AG04450 (cell line): ENCODE results near the gene SLC29A1. TPM values are rescaled to one million over a fixed set of nuclear protein-coding genes. Genes with fewer than 3 reads are reported as not detected.
"Not testable (repeated sequence)": the region's sequence is repeated elsewhere in the genome, so short reads cannot be mapped to it uniquely, and the experiment has no call there.

ENCODE experiments used
- CTCF ChIA-PET: fragments of 300-600, 350-600 bp; formaldehyde crosslinking; extraction: SDS; loops from one replicate; lab custom pipeline; 2022; ENCODE audit warnings: antibody characterized with exemption, inconsistent platforms; lab: Charles Lee
- POLR2A ChIA-PET: fragments of 350-600 bp; formaldehyde crosslinking; extraction: SDS; loops from one replicate; lab custom pipeline; 2021; ENCODE audit warnings: antibody characterized with exemption, inconsistent platforms; lab: Yijun Ruan, JAX
- DNase-seq: peaks from one replicate; pipeline ENCODE4 v3.0.0-alpha.2; 2011; ENCODE audit warnings: low read depth, low spot score
- H3K27ac ChIP-seq: one replicate; pipeline ENCODE4 v1.5.1; 2012; ENCODE audit warnings: low read depth, low read length, control low read depth
- H3K27me3 ChIP-seq: one replicate; pipeline ENCODE4 v1.6.0; 2012; ENCODE audit warnings: low read length; ENCODE audit not compliant: control insufficient read depth, insufficient read depth
- H3K4me3 ChIP-seq: 2 replicates; pipeline ENCODE4 v1.5.1; 2011; ENCODE audit warnings: mild to moderate bottlenecking, low read depth, low read length, control low read depth
- H3K9me3 ChIP-seq: 2 replicates; pipeline ENCODE4 v1.5.1; 2012; ENCODE audit warnings: low read length; ENCODE audit not compliant: control insufficient read depth, insufficient read depth
- CTCF ChIP-seq: IDR thresholded peaks from 2 replicates; pipeline ENCODE4 v1.5.1; 2011; ENCODE audit warnings: low read depth, low read length, control low read depth, inconsistent platforms
- polyA plus RNA-seq: library from polyadenylated mRNA; depleted of rRNA; stranded (reverse); fragments of >200 nt; gene quantifications from 2 replicates; pipeline ENCODE4 v1.2.3, GENCODE V29; 2011

The SLC29A1 gene
- polyA plus RNA-seq, 1 experiment: 13.2 TPM

GRCh38 chr6:44228031-44228430, 4.6 kb downstream of the SLC29A1 start:
- DNase-seq: no peak
- Histone ChIP-seq H3K4me3 (no peak overlapping the region), H3K27ac (no peak overlapping the region), H3K9me3 (no peaks in the 10 kb centered on the region), H3K27me3 (no peaks in the 10 kb centered on the region)
- POLR2A ChIA-PET: interaction anchor here (0.9 kb wide), 1 partner anchor 19 kb away, joined by 3 read pairs; the partner anchor contains the start of gene HSP90AB1
- CTCF ChIA-PET: interaction anchor here (0.8 kb wide), 1 partner anchor 55 kb away, joined by 4 read pairs; no protein-coding TSS in a partner anchor
- no peak for TF ChIP-seq CTCF

- H3K9me3 ChIP-seq: no peaks in the 10 kb centered on the region
- no peak overlapping the region for H3K27ac ChIP-seq
- H3K27me3 ChIP-seq: no peaks in the 10 kb centered on the region
- DNase-seq: no peak
- TF ChIP-seq CTCF: no peak
- ChIA-PET CTCF (no interaction called here), POLR2A (no interaction called here)
- H3K4me3 ChIP-seq: no peak overlapping the region
Measured at GRCh38 chr6:44228433-44228832, 5.0 kb downstream of the SLC29A1 start.

GRCh38 chr6:44228836-44229235, 5.4 kb downstream of the SLC29A1 start:
- no peak for DNase-seq
- H3K27ac ChIP-seq: no peak overlapping the region
- CTCF ChIA-PET: no interaction called here
- no peaks in the 10 kb centered on the region for H3K27me3 ChIP-seq
- H3K4me3 ChIP-seq: no peak overlapping the region
- H3K9me3 ChIP-seq: no peaks in the 10 kb centered on the region
- no peak for TF ChIP-seq CTCF
- POLR2A ChIA-PET: no interaction called here

- Histone ChIP-seq H3K4me3 (no peak overlapping the region), H3K27me3 (no peaks in the 10 kb centered on the region), H3K9me3 (no peaks in the 10 kb centered on the region), H3K27ac (no peak overlapping the region)
- POLR2A ChIA-PET: interaction anchor here (0.7 to 1.3 kb wide), 2 partner anchors 9 to 17 kb away, joined by 4 to 5 read pairs; partner anchors contain the start of gene HSP90AB1
- no peak for DNase-seq
- CTCF ChIA-PET: interaction anchor here (0.6 to 1.1 kb wide), 2 partner anchors 16 to 799 kb away, joined by 4 to 7 read pairs; no protein-coding TSS in a partner anchor
- TF ChIP-seq CTCF: no peak
Measured at GRCh38 chr6:44229376-44230033, 6.1 kb downstream of the SLC29A1 start.

GRCh38 chr6:44230034-44230675, 6.8 kb downstream of the SLC29A1 start:
- H3K27me3 ChIP-seq: no peaks in the 10 kb centered on the region
- no peak for DNase-seq
- no peak for TF ChIP-seq CTCF
- no peaks in the 10 kb centered on the region for H3K9me3 ChIP-seq
- ChIA-PET CTCF (interaction anchor here (0.6 to 1.1 kb wide), 2 partner anchors 17 to 799 kb away, joined by 4 to 7 read pairs; no protein-coding TSS in a partner anchor), POLR2A (interaction anchor here (0.7 to 1.3 kb wide), 2 partner anchors 10 to 16 kb away, joined by 4 to 5 read pairs; partner anchors contain the start of gene HSP90AB1)
- no peak overlapping the region for H3K27ac ChIP-seq
- no peak overlapping the region for H3K4me3 ChIP-seq

GRCh38 chr6:44231426-44231825, 8.0 kb downstream of the SLC29A1 start:
- DNase-seq, H3K27me3 ChIP-seq, CTCF ChIA-PET, POLR2A ChIA-PET, H3K9me3 ChIP-seq, H3K4me3 ChIP-seq, H3K27ac ChIP-seq: not testable (repeated sequence)
